OCI-LY3 (cell line): ENCODE measurements around the gene BBX.

Source experiments
- CTCF ChIP-seq: fragments of 200-600, 300-600 bp; sonication (generic); IDR thresholded peaks from 2 replicates; pipeline ENCODE4 v1.5.1; 2014; ENCODE audit warnings: antibody characterized with exemption, low read length, low read depth
- EZH2phosphoT487 ChIP-seq: fragments of 200-600 bp; shearing (Covaris generic); IDR thresholded peaks from 2 replicates; pipeline ENCODE4 v1.6.1; 2018; ENCODE audit warnings: antibody characterized with exemption, mixed run types, low read depth

DNA sequence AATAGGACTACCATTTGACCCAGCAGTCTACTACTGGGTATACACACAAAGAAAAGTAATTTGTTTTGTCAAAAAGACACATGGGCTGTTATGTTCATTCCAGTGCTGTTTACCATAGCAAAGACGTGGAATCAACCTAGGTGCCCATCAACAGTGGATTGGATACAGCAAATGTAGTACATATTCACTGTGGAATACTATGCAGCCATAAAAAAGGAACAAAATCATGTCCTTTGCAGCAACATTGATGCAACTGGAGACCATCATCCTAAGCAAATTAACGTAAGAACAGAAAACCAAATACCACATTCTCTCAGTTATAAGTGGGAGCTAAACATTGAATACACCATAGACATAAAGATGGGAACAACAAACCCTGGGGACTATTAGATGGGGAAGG, 25.8 kb downstream of the BBX start:
- TF ChIP-seq CTCF (no peak), EZH2phosphoT487 (no peak)
